Activated CD4-positive, alpha-beta T cell treated with anti-CD3 and anti-CD28 coated beads for 4 hours (primary cell): ENCODE results near the gene SPACA7.
"Not testable (repeated sequence)": the region's sequence is repeated elsewhere in the genome, so short reads cannot be mapped to it uniquely, and the experiment has no call there.

Experiments used
- DNase-seq, 2 donors: peaks; one replicate each; pipeline ENCODE4 v3.0.0-alpha.2; 2020

The SPACA7 gene

DNA sequence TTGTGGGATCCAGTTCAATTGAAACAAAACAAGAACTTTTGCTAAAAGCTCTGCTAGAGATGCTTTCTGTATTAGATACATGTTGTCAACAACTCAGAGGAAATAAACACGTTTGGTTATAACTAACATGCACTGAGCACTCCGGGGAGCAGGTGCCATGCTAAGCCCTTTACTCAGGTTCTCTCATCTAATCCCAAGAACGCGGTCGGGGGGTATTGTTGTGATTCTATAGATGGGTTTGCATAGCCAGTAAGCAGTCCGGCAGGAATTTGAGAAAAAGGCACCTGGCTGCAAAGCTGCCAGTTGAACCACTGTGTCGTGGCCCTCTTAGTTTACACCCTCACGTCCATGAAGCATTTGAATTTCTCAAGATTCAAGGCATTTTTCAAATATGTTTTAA lies 24.3 kb upstream of the SPACA7 start:
- no peak for DNase-seq

GRCh38 chr13:112353856-112354255 lies 22.3 kb upstream of the SPACA7 start:
- no peak for DNase-seq

DNA sequence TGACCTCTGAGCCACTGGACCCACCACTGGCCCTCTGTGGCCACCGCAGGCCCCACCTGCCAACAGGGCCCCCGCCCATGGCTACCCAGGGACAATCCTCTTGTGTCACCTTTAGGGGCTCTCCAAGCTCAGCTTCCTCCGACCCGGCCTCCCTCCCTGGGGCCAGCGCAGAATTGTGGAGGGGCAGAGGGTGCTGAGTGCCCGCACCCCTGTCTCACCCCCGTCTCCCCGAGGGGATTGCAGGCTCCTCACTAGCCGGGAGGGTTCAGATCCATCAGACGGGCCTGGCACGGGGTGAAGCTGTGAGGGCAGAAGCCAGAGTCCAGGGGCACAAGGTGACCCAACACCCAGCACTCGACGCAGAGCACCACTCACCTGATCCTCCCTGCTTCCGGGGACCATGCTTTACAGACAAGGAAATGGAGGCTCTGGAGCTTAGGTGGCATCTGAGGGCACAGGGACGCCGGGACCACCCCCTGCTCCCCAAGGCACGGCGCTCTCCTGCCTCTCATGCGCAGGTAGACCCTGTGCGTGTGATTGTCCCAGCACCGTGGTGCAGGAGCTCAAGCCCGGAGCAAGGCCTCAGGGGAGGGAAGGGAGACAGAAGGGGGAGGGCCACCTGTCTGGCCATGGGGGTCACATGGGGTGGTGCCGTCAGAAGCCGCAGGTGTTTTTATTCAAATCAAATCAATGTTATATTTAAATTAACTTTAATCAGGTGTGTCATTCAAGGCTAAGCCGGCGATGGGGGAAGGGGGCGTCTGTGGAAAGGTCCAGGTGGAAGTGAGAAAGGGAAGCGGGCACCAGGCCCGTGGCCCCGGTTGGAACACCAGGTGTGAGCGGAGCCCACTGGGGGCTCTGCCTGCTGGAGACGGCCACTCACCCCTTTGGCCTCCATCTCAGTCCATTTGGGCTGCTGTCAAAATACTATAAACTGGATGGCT lies 21.6 kb upstream of the SPACA7 start:
- no peak for DNase-seq

DNA sequence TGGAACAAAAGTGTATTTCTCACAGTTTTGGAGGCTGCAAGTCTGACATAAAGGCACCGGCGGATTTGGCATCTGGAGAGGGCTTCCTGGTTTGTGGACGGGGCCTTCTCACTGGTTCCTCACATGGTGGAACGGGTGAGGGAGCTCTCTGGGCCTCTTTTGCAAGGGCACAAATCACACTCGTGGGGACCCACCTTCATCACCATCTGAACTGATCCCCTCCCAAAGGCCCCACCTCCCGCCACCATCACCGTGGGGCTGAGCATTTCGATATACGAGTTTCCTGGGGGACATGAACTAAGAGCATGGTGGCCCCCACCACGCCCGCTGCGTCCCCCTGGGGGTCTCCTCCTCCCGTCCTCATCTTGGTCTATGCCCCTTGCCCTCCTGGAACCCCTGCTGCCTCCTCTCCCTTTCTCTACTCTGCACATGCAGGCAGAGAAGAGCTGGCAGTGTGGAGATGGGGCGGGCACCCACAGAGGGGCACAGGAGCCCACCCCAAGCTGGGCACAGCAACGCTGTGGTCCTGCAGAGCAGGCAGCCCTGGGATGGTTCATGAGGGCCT lies 20.8 kb upstream of the SPACA7 start:
- no peak for DNase-seq

DNA sequence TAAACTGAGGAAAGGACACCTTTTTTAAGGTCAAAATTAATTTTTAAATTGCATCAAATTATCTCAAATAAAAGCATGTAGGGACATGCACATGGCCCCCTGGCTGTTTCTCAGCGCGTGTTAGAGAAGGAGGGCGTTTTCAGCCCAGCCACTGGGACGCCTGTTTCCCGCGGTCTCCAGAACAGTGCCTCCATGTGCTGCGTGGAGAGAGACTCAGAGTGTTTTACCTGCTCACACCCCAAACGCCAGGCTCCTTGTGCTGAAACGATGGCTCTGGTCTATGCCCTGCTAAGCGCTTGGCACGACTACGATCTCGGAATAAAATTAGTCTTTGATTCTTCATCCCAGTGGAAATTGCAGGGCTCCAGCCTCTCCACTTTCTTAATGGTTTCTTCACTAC lies 20.0 kb upstream of the SPACA7 start:
- DNase-seq, result no peak

- DNase-seq, result no peak
Measured at GRCh38 chr13:112358156-112358555, 18.0 kb upstream of the SPACA7 start.

GRCh38 chr13:112362021-112362420 lies 14.1 kb upstream of the SPACA7 start:
- no peak for DNase-seq

GRCh38 chr13:112363867-112364528 lies 12.2 kb upstream of the SPACA7 start:
- DNase-seq, result no peak

DNA sequence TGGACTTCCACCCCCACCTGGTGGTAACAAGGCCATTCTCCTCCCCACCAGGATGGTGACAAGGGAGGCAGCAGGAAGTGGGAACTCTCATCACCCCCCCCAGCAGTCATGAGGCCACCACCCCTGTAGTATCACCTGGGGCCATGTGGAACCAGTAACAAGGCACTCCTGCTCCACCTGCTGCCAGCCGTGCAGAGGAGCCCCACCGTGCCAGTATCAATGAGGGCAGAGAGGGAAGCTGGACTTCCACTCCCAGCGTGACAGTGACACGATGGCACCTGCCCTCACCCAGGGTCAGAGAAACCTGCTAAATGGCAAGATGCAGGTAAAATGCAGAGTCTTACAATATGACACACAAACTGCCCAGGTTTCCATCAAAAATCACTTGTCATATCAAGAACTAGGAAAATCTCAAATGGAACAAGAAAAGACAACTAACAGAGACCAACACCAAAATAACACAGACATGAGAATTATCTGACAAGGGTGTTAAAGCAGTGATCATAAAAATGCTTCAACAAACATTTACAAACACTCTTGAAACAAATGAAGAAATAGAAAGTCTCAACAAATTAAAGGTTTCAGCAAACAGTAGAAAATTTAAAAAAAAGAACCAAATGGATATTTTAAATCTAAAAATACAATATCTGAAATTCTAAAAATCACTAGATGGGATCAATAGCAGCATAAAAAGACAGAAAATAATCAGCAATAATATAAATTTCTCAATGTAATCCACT lies 9.1 kb upstream of the SPACA7 start:
- no peak for DNase-seq

- DNase-seq, result no peak
Measured at GRCh38 chr13:112368883-112369282, 7.3 kb upstream of the SPACA7 start.

GRCh38 chr13:112370311-112370710 lies 5.8 kb upstream of the SPACA7 start:
- no peak for DNase-seq

DNA sequence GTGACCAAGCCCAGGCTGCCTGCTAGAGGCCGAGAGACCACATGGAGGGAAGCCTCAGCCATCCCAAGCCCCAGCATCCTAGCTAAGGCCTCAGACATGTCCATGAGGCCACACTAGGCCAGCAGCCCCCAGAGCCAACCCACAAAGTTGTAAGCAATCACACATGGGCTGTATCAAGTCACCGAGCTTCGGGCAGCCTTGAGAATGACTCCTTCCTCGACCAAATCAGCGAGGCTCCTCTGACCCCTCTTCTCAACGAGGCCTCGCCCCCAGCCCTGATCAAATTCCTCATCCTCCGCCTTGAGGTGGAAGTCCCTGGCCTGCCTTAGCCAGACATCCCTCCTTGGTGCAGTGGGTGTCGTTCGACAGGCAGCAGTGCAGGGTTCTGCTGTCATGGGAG lies 1.9 kb upstream of the SPACA7 start:
- no peak for DNase-seq

- no peak for DNase-seq
Measured at GRCh38 chr13:112391746-112392145, 15.6 kb downstream of the SPACA7 start.

DNA sequence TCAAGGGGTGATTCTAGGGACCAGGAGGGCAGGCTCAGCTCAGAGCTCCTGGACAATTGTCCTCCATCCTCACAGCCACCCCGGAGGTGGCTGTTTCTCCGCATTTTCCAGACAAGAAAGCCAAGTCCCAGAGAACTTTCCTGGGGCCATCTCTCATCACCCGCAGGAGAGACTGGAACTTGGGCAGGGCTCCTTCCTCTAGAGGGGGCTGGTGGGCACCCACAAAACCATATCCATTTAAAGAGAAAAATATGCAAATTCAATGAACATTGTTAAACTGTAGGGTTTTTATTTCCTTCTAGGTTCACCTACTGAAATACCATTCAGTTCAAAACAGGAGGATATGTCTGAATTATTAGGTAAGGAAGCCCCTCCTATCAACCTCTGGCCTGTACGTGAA lies 16.6 kb downstream of the SPACA7 start:
- DNase-seq, result no peak

GRCh38 chr13:112395022-112395421 lies 18.9 kb downstream of the SPACA7 start:
- DNase-seq, result not testable (repeated sequence)

DNA sequence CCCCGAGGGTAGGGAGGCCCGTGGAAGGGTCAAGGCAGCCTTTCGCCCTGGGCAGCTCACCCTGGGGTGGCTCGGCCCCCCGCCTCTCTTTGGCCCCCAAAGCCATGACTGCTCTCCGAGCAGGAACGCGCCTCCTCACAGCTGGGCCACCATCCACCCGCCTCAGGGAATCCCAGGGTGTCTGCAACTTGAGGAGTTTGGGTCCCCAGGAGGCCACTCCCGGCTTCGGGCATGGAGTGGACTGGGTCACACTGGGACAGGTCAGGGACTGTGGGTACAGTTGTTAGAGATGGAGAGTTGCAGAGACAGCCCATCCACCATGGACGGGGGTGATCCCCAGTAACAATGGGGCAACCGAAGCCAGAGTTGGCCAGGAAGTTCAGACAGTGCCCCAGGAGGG lies 19.8 kb downstream of the SPACA7 start:
- not testable (repeated sequence) for DNase-seq

DNA sequence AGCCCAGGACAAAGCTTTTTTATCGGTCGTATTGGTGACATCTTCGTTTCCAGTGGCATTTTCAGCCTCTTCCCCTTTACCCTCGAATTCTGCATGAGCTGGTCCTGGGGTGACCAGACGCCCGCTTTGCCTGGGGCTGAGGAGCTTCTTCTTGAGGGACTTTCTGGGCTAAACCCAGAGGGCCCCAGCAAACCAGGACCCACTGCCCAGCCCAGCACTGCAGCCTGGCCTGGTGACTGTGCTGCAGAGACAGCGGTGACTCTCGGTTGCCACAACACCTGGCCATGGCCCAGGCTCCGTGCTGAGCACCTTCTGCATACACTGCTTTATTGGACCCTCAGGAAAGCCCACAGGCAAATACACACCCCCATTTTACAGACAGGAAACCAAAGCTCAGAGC lies 21.0 kb downstream of the SPACA7 start:
- no peak for DNase-seq

DNA sequence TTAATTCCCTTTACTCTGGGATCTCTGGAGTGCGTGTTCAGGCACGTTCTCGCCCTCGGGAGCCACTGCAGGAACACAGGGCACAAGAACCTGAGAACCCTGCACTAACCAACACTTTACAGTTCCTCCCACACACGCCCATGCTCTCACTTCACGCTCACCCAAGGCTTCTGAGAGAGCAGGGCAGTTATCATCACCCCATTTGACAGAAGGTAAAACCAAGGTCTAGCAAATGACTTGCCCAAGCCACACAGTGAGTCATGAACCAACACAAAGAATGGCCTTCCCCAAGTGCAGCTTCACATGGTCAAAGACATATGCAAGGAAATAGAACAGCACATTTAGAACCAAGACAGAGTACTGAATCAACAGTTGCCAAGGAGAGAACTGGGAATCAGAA lies 22.2 kb downstream of the SPACA7 start:
- DNase-seq, result not testable (repeated sequence)

- not testable (repeated sequence) for DNase-seq
Measured at GRCh38 chr13:112409828-112410227, 33.7 kb downstream of the SPACA7 start.

DNA sequence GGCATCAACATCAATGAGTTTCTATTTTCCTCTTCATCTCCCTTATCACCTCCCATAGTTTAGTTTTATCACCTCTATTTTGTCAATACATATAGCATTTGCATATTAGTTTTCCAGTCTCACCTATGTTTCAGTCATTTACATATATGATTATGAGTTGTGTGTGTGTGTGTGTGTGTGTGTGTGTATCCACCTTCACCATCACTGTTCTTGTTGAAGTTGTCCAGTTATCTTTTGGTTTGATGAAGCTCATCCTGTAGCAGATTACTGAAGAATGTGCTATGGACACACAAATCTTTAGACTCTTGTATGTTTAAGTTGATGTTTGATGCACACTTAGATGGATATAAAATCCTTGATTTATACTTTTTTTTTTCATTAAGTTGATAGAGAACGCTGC lies 40.5 kb downstream of the SPACA7 start:
- DNase-seq, result no peak

DNA sequence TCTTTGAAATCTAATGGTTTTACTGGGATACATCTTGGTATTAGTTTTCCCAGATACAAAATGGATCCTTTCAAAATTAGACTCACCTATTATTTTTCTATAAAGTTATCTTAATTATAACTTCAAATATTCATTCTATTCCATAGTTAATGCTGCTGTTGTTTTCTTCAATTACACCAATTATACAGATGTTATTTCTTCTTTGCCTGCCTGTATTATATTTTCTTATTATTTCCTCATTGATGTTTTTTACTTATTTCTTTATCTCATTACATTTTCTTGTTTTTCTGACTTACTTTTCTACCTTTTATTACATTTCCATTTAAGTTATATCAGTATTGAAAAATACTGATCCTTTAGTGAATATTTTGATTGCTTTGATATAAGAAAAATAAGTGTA lies 40.9 kb downstream of the SPACA7 start:
- no peak for DNase-seq

DNA sequence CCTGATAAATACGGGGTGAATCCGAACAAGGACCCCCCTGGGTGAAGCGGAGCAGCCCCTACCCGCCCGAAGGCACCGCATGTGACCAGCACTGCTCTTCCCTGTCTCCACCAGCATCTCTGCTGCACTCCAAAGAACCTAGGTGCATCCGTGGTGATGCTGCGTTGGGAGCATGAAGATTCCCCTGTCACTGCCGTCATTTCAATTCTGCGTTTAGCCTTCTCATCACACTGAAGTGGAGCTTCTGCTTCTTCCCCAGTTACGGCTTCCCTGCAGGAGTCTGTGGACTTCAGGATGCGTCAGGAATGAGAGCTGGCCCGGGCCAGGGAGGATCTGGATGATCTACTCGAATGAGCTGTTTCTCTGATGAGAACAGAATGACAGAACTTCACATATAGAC lies 47.9 kb downstream of the SPACA7 start:
- no peak for DNase-seq

- no peak for DNase-seq
Measured at GRCh38 chr13:112428704-112429103, 52.5 kb downstream of the SPACA7 start.
